Neuronal stem cell (in vitro differentiated cells): ENCODE results near the gene LILRA5.

Experiments
- DNase-seq: peaks from one replicate; pipeline ENCODE4 v3.0.0-alpha.2; 2013; ENCODE audit warnings: low spot score
- H2AFZ ChIP-seq: one replicate; pipeline ENCODE4 v1.6.1; 2013; ENCODE audit warnings: mild to moderate bottlenecking, low read length, inconsistent platforms
- H2AK5ac ChIP-seq: 2 replicates; pipeline ENCODE4 v1.6.1; 2013; ENCODE audit warnings: low read depth, mild to moderate bottlenecking, inconsistent platforms, low read length, moderate library complexity, mixed read lengths
- H2BK120ac ChIP-seq: 2 replicates; pipeline ENCODE4 v1.6.1; 2013; ENCODE audit warnings: low read depth, mild to moderate bottlenecking, inconsistent platforms, low read length, moderate library complexity, mixed read lengths
- H2BK12ac ChIP-seq: one replicate; pipeline ENCODE4 v1.6.1; 2013; ENCODE audit warnings: low read length, inconsistent platforms
- H2BK15ac ChIP-seq: 2 replicates; pipeline ENCODE4 v1.6.1; 2013; ENCODE audit warnings: mild to moderate bottlenecking, low read length, inconsistent platforms, mixed read lengths
- H2BK5ac ChIP-seq: one replicate; pipeline ENCODE4 v1.6.1; 2013; ENCODE audit warnings: inconsistent platforms, mild to moderate bottlenecking, low read length, moderate library complexity
- H3K14ac ChIP-seq: one replicate; pipeline ENCODE4 v1.6.1; 2013; ENCODE audit warnings: low read length, inconsistent platforms
- H3K18ac ChIP-seq: 2 replicates; pipeline ENCODE4 v1.6.1; 2013; ENCODE audit warnings: low read length, inconsistent platforms
- H3K23ac ChIP-seq: 2 replicates; pipeline ENCODE4 v1.6.1; 2013; ENCODE audit warnings: low read depth, mild to moderate bottlenecking, mixed read lengths, low read length, inconsistent platforms; ENCODE audit not compliant: poor library complexity
- H3K27ac ChIP-seq: replicated peaks from 3 replicates; pipeline ENCODE4 v1.5.1; 2013; ENCODE audit warnings: low read length, inconsistent platforms
- H3K27me3 ChIP-seq, 3 experiments: 2 replicates each; pipeline ENCODE4 v1.6.1; 2013; ENCODE audit warnings: low read length in 3 of 3, mild to moderate bottlenecking in 2 of 3, inconsistent platforms in 1 of 3, low read depth in 1 of 3, mixed read lengths in 1 of 3, moderate library complexity in 1 of 3; ENCODE audit not compliant: control insufficient read depth in 3 of 3, insufficient read depth in 3 of 3
- H3K36me3 ChIP-seq, 2 donors: replicated peaks in 1 of 2; 2 replicates each; pipeline ENCODE4 v1.6.1; 2013; ENCODE audit warnings: low read length in 2 of 2; ENCODE audit not compliant: control insufficient read depth in 2 of 2, insufficient read depth in 2 of 2
- H3K4ac ChIP-seq: 2 replicates; pipeline ENCODE4 v1.6.1; 2013; ENCODE audit warnings: inconsistent platforms, mild to moderate bottlenecking, low read length, moderate library complexity
- H3K4me1 ChIP-seq, 2 donors: 1 replicate in 1 of 2; 2 replicates in 1 of 2; pipeline ENCODE4 v1.6.1; 2013; ENCODE audit warnings: low read length in 2 of 2, low read depth in 1 of 2; ENCODE audit not compliant: control insufficient read depth in 2 of 2, insufficient read depth in 1 of 2
- H3K4me2 ChIP-seq: one replicate; pipeline ENCODE4 v1.6.1; 2013; ENCODE audit warnings: mild to moderate bottlenecking, low read length, inconsistent platforms; ENCODE audit not compliant: insufficient read depth, poor library complexity, severe bottlenecking
- H3K4me3 ChIP-seq, 2 donors: 2 replicates each; pipeline ENCODE4 v1.5.1; 2013; ENCODE audit warnings: low read length in 2 of 2, mild to moderate bottlenecking in 2 of 2, inconsistent platforms in 1 of 2, moderate library complexity in 1 of 2
- H3K79me1 ChIP-seq: one replicate; pipeline ENCODE4 v1.6.1; 2013; ENCODE audit warnings: low read depth, mild to moderate bottlenecking, inconsistent platforms, low read length, moderate library complexity
- H3K9ac ChIP-seq: one replicate; pipeline ENCODE4 v1.6.1; 2013; ENCODE audit warnings: mild to moderate bottlenecking, low read depth, low read length, inconsistent platforms; ENCODE audit not compliant: poor library complexity
- H3K9me3 ChIP-seq, 2 donors: replicated peaks in 1 of 2; 2 replicates each; pipeline versions ENCODE3 to v1.6.1; 2013; ENCODE audit warnings: low read length in 2 of 2, mild to moderate bottlenecking in 2 of 2, inconsistent platforms in 1 of 2, low read depth in 1 of 2, mixed read lengths in 1 of 2, moderate library complexity in 1 of 2; ENCODE audit not compliant: control insufficient read depth in 2 of 2, insufficient read depth in 1 of 2
- H4K8ac ChIP-seq: one replicate; pipeline ENCODE4 v1.6.1; 2013; ENCODE audit warnings: low read depth, mild to moderate bottlenecking, inconsistent platforms, low read length, moderate library complexity
- H4K91ac ChIP-seq: one replicate; pipeline ENCODE4 v1.6.1; 2013; ENCODE audit warnings: low read length, low read depth, mild to moderate bottlenecking, inconsistent platforms; ENCODE audit not compliant: poor library complexity
- WGBS, 2 donors: extraction: QIAGEN DNeasy Blood & Tissue Kit; methylation state at CpG; one replicate each; pipeline ENCODE4 v1.1.7; 2013; ENCODE audit warnings: missing lambda C conversion rate in 2 of 2, mixed read lengths in 1 of 2; ENCODE audit not compliant: insufficient read length in 2 of 2, insufficient replicate concordance in 1 of 2; ENCODE audit errors: extremely low coverage in 2 of 2; 5-methylcytosine and 5-hydroxymethylcytosine counted together

Gene LILRA5

GRCh38 chr19:54309811-54310210, 3.2 kb downstream of the LILRA5 start:
- Histone ChIP-seq H3K4me2 (no peak overlapping the region), H2AFZ (no peak overlapping the region), H3K79me1 (no peaks in the 10 kb centered on the region), H2BK12ac (no peak overlapping the region), H3K23ac (no peak overlapping the region), H4K91ac (no peak overlapping the region), H3K9me3 (peaks cover 0 to 2% of the 10 kb centered on the region in 2 donors), H3K27me3 (no peaks in the 10 kb centered on the region), H2AK5ac (no peak overlapping the region), H2BK5ac (no peak overlapping the region), H4K8ac (no peak overlapping the region), H3K18ac (no peak overlapping the region), H3K4ac (no peak overlapping the region), H2BK120ac (peak overlapping the region; percentile 57), H3K14ac (no peak overlapping the region), H3K4me3 (no peak overlapping the region), H3K9ac (no peak overlapping the region), H3K27ac (no peak overlapping the region), H2BK15ac (no peak overlapping the region), H3K4me1 (no peaks in the 10 kb centered on the region), H3K36me3 (no peaks in the 10 kb centered on the region)
- WGBS, 2 donors = no CpG with 5 or more reads among the region's 12 CpGs
- no peak for DNase-seq

- H3K27ac ChIP-seq = no peak overlapping the region
- H3K27me3 ChIP-seq = no peaks in the 10 kb centered on the region
- no peak overlapping the region for H4K8ac ChIP-seq
- no peak for DNase-seq
- no peaks in the 10 kb centered on the region for H3K36me3 ChIP-seq
- H2AK5ac ChIP-seq = no peak overlapping the region
- H2BK15ac ChIP-seq = no peak overlapping the region
- no peak overlapping the region for H4K91ac ChIP-seq
- no peaks in the 10 kb centered on the region for H3K4me1 ChIP-seq
- no peak overlapping the region for H3K4me3 ChIP-seq
- no peak overlapping the region for H2BK120ac ChIP-seq
- no CpG with 5 or more reads among the region's 5 CpGs for WGBS, 2 donors
- H3K79me1 ChIP-seq = no peaks in the 10 kb centered on the region
- H3K18ac ChIP-seq = no peak overlapping the region
- no peak overlapping the region for H2BK12ac ChIP-seq
- no peak overlapping the region for H3K4me2 ChIP-seq
- no peak overlapping the region for H3K14ac ChIP-seq
- H2AFZ ChIP-seq = no peak overlapping the region
- no peak overlapping the region for H3K23ac ChIP-seq
- H2BK5ac ChIP-seq = no peak overlapping the region
- H3K9ac ChIP-seq = no peak overlapping the region
- peaks cover 0 to 2% of the 10 kb centered on the region in 2 donors for H3K9me3 ChIP-seq
- H3K4ac ChIP-seq = no peak overlapping the region
These were observed 5.5 kb downstream of the LILRA5 start for GRCh38 chr19:54307389-54308020.

GRCh38 chr19:54305141-54305540, 7.8 kb downstream of the LILRA5 start:
- no peak overlapping the region for H3K27ac ChIP-seq
- no peak overlapping the region for H3K23ac ChIP-seq
- H2BK120ac ChIP-seq = no peak overlapping the region
- H3K36me3 ChIP-seq = no peaks in the 10 kb centered on the region
- H2AK5ac ChIP-seq = no peak overlapping the region
- H3K4me3 ChIP-seq = no peak overlapping the region
- H3K9ac ChIP-seq = no peak overlapping the region
- no peak overlapping the region for H3K4ac ChIP-seq
- H3K18ac ChIP-seq = no peak overlapping the region
- peaks cover 0 to 6% (median 5%) of the 10 kb centered on the region in 3 experiments for H3K27me3 ChIP-seq
- H2AFZ ChIP-seq = no peak overlapping the region
- no CpG with 5 or more reads among the region's 1 CpG for WGBS, 2 donors
- H4K8ac ChIP-seq = no peak overlapping the region
- no peak overlapping the region for H3K14ac ChIP-seq
- no peak overlapping the region for H2BK15ac ChIP-seq
- H3K79me1 ChIP-seq = no peaks in the 10 kb centered on the region
- H3K9me3 ChIP-seq = peaks cover 0 to 2% of the 10 kb centered on the region in 2 donors
- no peak overlapping the region for H2BK12ac ChIP-seq
- H4K91ac ChIP-seq = no peak overlapping the region
- no peaks in the 10 kb centered on the region for H3K4me1 ChIP-seq
- H3K4me2 ChIP-seq = no peak overlapping the region
- no peak for DNase-seq
- H2BK5ac ChIP-seq = no peak overlapping the region

GRCh38 chr19:54302257-54302656, 10.7 kb downstream of the LILRA5 start:
- no peak overlapping the region for H3K18ac ChIP-seq
- H2BK120ac ChIP-seq = no peak overlapping the region
- H3K14ac ChIP-seq = no peak overlapping the region
- H2BK12ac ChIP-seq = no peak overlapping the region
- H3K27me3 ChIP-seq = peaks cover 0 to 8% (median 8%) of the 10 kb centered on the region in 3 experiments
- H3K9me3 ChIP-seq = peaks cover 0 to 2% of the 10 kb centered on the region in 2 donors
- H3K79me1 ChIP-seq = no peaks in the 10 kb centered on the region
- no peaks in the 10 kb centered on the region for H3K36me3 ChIP-seq
- H2AK5ac ChIP-seq = no peak overlapping the region
- WGBS, 2 donors = no CpG with 5 or more reads among the region's 4 CpGs
- no peak overlapping the region for H4K8ac ChIP-seq
- H3K9ac ChIP-seq = no peak overlapping the region
- no peak overlapping the region for H2BK15ac ChIP-seq
- no peak overlapping the region for H3K23ac ChIP-seq
- no peak overlapping the region for H3K4me2 ChIP-seq
- DNase-seq = no peak
- no peak overlapping the region for H2AFZ ChIP-seq
- no peak overlapping the region for H3K4me3 ChIP-seq
- no peak overlapping the region for H3K27ac ChIP-seq
- H2BK5ac ChIP-seq = no peak overlapping the region
- H4K91ac ChIP-seq = no peak overlapping the region
- H3K4ac ChIP-seq = no peak overlapping the region
- no peaks in the 10 kb centered on the region for H3K4me1 ChIP-seq
